ENCODE measurements around the gene SEMA4C. TPM values are rescaled to one million over a fixed set of nuclear protein-coding genes. Genes with fewer than 3 reads are reported as not detected.

The SEMA4C gene
- total and polyA plus RNA-seq, 2 of the 4 experiments (the other 2 are of a cell fraction) = 15.8 to 24.3 TPM

- H3K4me2 ChIP-seq (ENCODE audit: low read depth, low read length) = no peak overlapping the region
- no peak overlapping the region for H4K8ac ChIP-seq (ENCODE audit: low read depth in 2 of 2, low read length in 2 of 2)
- no peak overlapping the region for H3K14ac ChIP-seq (replicated peaks; ENCODE audit: low read depth, low read length)
- ChIA-PET CTCF (no interaction called here), POLR2A (ENCODE audit: unreplicated experiment) (no interaction called here)
- no peaks in the 10 kb centered on the region for H4K20me1 ChIP-seq (ENCODE audit: insufficient read depth, low read length)
- no peak overlapping the region for H4K5ac ChIP-seq (ENCODE audit: low read depth, low read length)
- no peak overlapping the region for H3K27ac ChIP-seq (ENCODE audit: insufficient read depth, low read length)
- TF ChIP-seq BHLHE40 (IDR thresholded peaks at IDR 0.05; ENCODE audit: low read depth, low read length) (no peak), RFX5 (IDR thresholded peaks at IDR 0.05; ENCODE audit: low read depth, low read length) (no peak), CEBPB (IDR thresholded peaks at IDR 0.05; ENCODE audit: low read depth, low read length) (no peak), CHD1 (IDR thresholded peaks at IDR 0.05; ENCODE audit: low read depth, low read length) (no peak), NFE2L2 (IDR thresholded peaks at IDR 0.05; ENCODE audit: low read depth, low read length) (no peak), CTCF (conservative IDR thresholded peaks at IDR 0.05; ENCODE audit: low read depth, low read length) (no peak), SMC3 (IDR thresholded peaks at IDR 0.05; ENCODE audit: low read depth, low read length) (no peak), USF2 (IDR thresholded peaks at IDR 0.05; ENCODE audit: low read depth, low read length) (no peak), MXI1 (IDR thresholded peaks at IDR 0.05; ENCODE audit: borderline replicate concordance, low read depth, low read length) (no peak), FOS (IDR thresholded peaks at IDR 0.05; ENCODE audit: low read depth, low read length) (no peak), RCOR1 (IDR thresholded peaks at IDR 0.05; ENCODE audit: insufficient replicate concordance, low read length) (no peak), MAZ (IDR thresholded peaks at IDR 0.05; ENCODE audit: borderline replicate concordance, low read depth, low read length) (no peak), ELK1 (IDR thresholded peaks at IDR 0.05; ENCODE audit: borderline replicate concordance, low read depth, low read length) (no peak), RAD21 (IDR thresholded peaks at IDR 0.05; ENCODE audit: low read length) (no peak), MAFK (IDR thresholded peaks at IDR 0.05; ENCODE audit: low read depth, low read length) (no peak), POLR2A (IDR thresholded peaks at IDR 0.05; ENCODE audit: low read depth, low read length) (no peak)
- H3K56ac ChIP-seq (ENCODE audit: extremely low read depth, insufficient read depth, low read length) = no peak overlapping the region
- no peak overlapping the region for H4K91ac ChIP-seq (ENCODE audit: insufficient read depth, low read depth, low read length)
- in situ Hi-C loops (cut with MboI; ENCODE audit: low sequenced_read_pairs) = no loop called here
- H2AFZ ChIP-seq (replicated peaks; ENCODE audit: low read length, poor library complexity) = no peak overlapping the region
- BruUV-seq (replicated peaks) = no TSS peak
- no peak overlapping the region for H2AK9ac ChIP-seq (replicated peaks; ENCODE audit: low read depth, low read length, poor library complexity)
- no peaks in the 10 kb centered on the region for H3K4me1 ChIP-seq (ENCODE audit: control insufficient read depth, insufficient read depth, low read length)
- H2BK15ac ChIP-seq (ENCODE audit: low read depth, low read length) = no peak overlapping the region
- DNase-seq (no peak), ATAC-seq (ENCODE audit: low read depth) (no peak)
- H3K27me3 ChIP-seq (ENCODE audit: control insufficient read depth, insufficient read depth, low read length) = peaks cover 27% of the 10 kb centered on the region; the same call in 1 of the 2 replicates
- no peak overlapping the region for H3K4ac ChIP-seq (ENCODE audit: low read depth, low read length)
- H2BK5ac ChIP-seq (ENCODE audit: low read depth, low read length, poor library complexity, severe bottlenecking) = no peak overlapping the region
- H2BK120ac ChIP-seq (ENCODE audit: low read depth, low read length) = no peak overlapping the region
- no peak overlapping the region for H3K23ac ChIP-seq (ENCODE audit: low read depth, low read length)
- intact Hi-C loops (cut with micrococcal nuclease) = no loop called here
- no peaks in the 10 kb centered on the region for H3K36me3 ChIP-seq (ENCODE audit: control insufficient read depth, insufficient read depth, low read length)
- H3K4me3 ChIP-seq (ENCODE audit: insufficient read depth, low read depth, low read length) = no peak overlapping the region
- H3K9ac ChIP-seq (ENCODE audit: low read depth, low read length) = no peak overlapping the region
- no peaks in the 10 kb centered on the region for H3K79me1 ChIP-seq (ENCODE audit: low read depth in 1 of 2, low read length in 2 of 2)
- H2AK5ac ChIP-seq (ENCODE audit: low read depth, low read length) = no peak overlapping the region
- H2BK20ac ChIP-seq (ENCODE audit: low read depth, low read length) = no peak overlapping the region
- H3K9me3 ChIP-seq (ENCODE audit: control insufficient read depth, insufficient read depth, low read length) = peaks cover 18% of the 10 kb centered on the region
- no peaks in the 10 kb centered on the region for H3K9me1 ChIP-seq (ENCODE audit: insufficient read depth, low read length)
- no peak overlapping the region for H3K18ac ChIP-seq (ENCODE audit: low read depth, low read length)
- dilution Hi-C loops (cut with HindIII; ENCODE audit: low sequenced_read_pairs, unreplicated experiment) = no loop called here
These were observed 48.3 kb upstream of the SEMA4C start for GRCh38 chr2:96918092-96918753.
